SK-N-SH (cell line): ENCODE results near the gene SERPINA3.

Source experiments
- CTCF ChIP-seq: fragments of 200-600 bp; sonication (generic); IDR thresholded peaks from 2 replicates; pipeline ENCODE4 v1.6.1; 2017; ENCODE audit warnings: antibody characterized with exemption, mild to moderate bottlenecking, moderate library complexity
- EP300 ChIP-seq, 2 experiments: IDR thresholded peaks; 2 replicates each; pipeline versions ENCODE4 v1.4.0 to v1.6.1; 2012; ENCODE audit warnings: borderline replicate concordance in 1 of 2, low read depth in 1 of 2, low read length in 1 of 2
- EZH2phosphoT487 ChIP-seq: fragments of 200-600 bp; sonication (generic); IDR thresholded peaks from 2 replicates; pipeline ENCODE4 v1.6.1; 2017; ENCODE audit warnings: low read depth, mixed run types, mild to moderate bottlenecking, antibody characterized with exemption, moderate library complexity, borderline replicate concordance
- GABPA ChIP-seq: IDR thresholded peaks from 2 replicates; pipeline ENCODE4 v1.4.0; 2012; ENCODE audit warnings: low read depth, mild to moderate bottlenecking
- GATA2 ChIP-seq: sonication (generic); formaldehyde crosslinking; IDR thresholded peaks from 2 replicates; pipeline ENCODE4 v1.5.0; 2020; ENCODE audit warnings: mild to moderate bottlenecking, missing genetic modification reagents
- NRF1 ChIP-seq: IDR thresholded peaks from 2 replicates; pipeline ENCODE4 v1.6.1; 2012; ENCODE audit warnings: low read depth, mild to moderate bottlenecking, low read length
- RAD21 ChIP-seq: IDR thresholded peaks from 2 replicates; pipeline ENCODE4 v1.6.1; 2012; ENCODE audit warnings: mild to moderate bottlenecking, low read length
- RCOR1 ChIP-seq: fragments of 150-350 bp; IDR thresholded peaks from 2 replicates; pipeline ENCODE4 v1.6.1; 2017; ENCODE audit warnings: antibody characterized with exemption, low read length
- REST ChIP-seq: IDR thresholded peaks from 2 replicates; pipeline ENCODE4 v1.6.1; 2012; ENCODE audit warnings: mild to moderate bottlenecking, low read depth, low read length, moderate library complexity
- RXRA ChIP-seq: IDR thresholded peaks from 2 replicates; pipeline ENCODE4 v1.4.0; 2012; ENCODE audit warnings: low read depth, mild to moderate bottlenecking, borderline replicate concordance
- SIN3A ChIP-seq: IDR thresholded peaks from 2 replicates; pipeline ENCODE4 v1.6.1; 2012; ENCODE audit warnings: low read depth, mild to moderate bottlenecking, low read length, moderate library complexity, borderline replicate concordance
- TAF1 ChIP-seq: IDR thresholded peaks from 2 replicates; pipeline ENCODE4 v1.6.1; 2012; ENCODE audit warnings: low read depth, mild to moderate bottlenecking, low read length, moderate library complexity, borderline replicate concordance

- TF ChIP-seq REST = no peak
- no peak for TF ChIP-seq RCOR1
- TF ChIP-seq CTCF = no peak
- TF ChIP-seq RAD21 = no peak
- no peak for TF ChIP-seq GATA2 (CRISPR knock-in tag)
- no peak for TF ChIP-seq TAF1
- no peak for TF ChIP-seq EP300 (IDR thresholded peaks at IDR 0.05; ENCODE audit: borderline replicate concordance in 1 of 2, low read depth in 1 of 2, low read length in 1 of 2)
- no peak for TF ChIP-seq NRF1
- no peak for TF ChIP-seq RXRA
- no peak for TF ChIP-seq EZH2phosphoT487
- TF ChIP-seq SIN3A = no peak
- no peak for TF ChIP-seq GABPA
These were observed 23.0 kb downstream of the SERPINA3 start for GRCh38 chr14:94635154-94635553.
